K562 (cell line): ENCODE data around the gene ROS1. TPM values are rescaled to one million over a fixed set of nuclear protein-coding genes. Genes with fewer than 3 reads are reported as not detected.

Source experiments
- ATAC-seq: fragments of 200-7000 bp; cut with Tn5 transposase; 3 replicates; pipeline ENCODE4 v1.9.1; 2020; ENCODE audit warnings: moderate library complexity
- BruUV-seq: library from RNA; stranded (reverse); fragments of 400-500 nt; replicated peaks from 2 replicates; lab custom pipeline; 2021; lab: Mats Ljungman, UMichigan
- CTCF ChIA-PET: fragments of 300-600 bp; formaldehyde crosslinking; extraction: SDS; loops from one replicate; lab custom pipeline; 2021; ENCODE audit warnings: low intra/inter-chr PET ratio; lab: Yijun Ruan, JAX
- POLR2A ChIA-PET: fragments of 300-600, 350-650 bp; sonication (Branson Sonifier 250); formaldehyde crosslinking; extraction: SDS; loops from one replicate; lab custom pipeline; 2021; ENCODE audit warnings: antibody characterized with exemption, inconsistent platforms; lab: Yijun Ruan, JAX
- DNase-seq, 4 experiments: peaks; one replicate each; pipeline versions ENCODE4 v3.0.0 to v3.0.0-alpha.2; 2011 to 2018; ENCODE audit warnings: low spot score in 3 of 4, mixed read lengths in 3 of 4; ENCODE audit errors: extremely low read depth in 1 of 4
- FAIRE-seq: peaks from 2 replicates; lab custom pipeline; 2011; peaks lifted over from hg19 to GRCh38; lab: Jason Lieb, UNC
- H2AFZ ChIP-seq: 2 replicates; pipeline ENCODE4 v1.6.0; 2011; ENCODE audit warnings: low read depth, low read length, control low read depth, inconsistent platforms
- H3K27ac ChIP-seq: fragments of 200-600 bp; 3 replicates; pipeline ENCODE4 v1.8.0; 2011; ENCODE audit warnings: low read depth, mild to moderate bottlenecking, control low read depth, inconsistent platforms, low read length, moderate library complexity, mixed read lengths; ENCODE audit errors: extremely low read depth
- H3K27me3 ChIP-seq, 2 experiments: fragments of 300-600 bp in 1 of 2; 2 replicates in 1 of 2; 3 replicates in 1 of 2; pipeline versions ENCODE4 v1.6.0 to v1.8.0; 2011; ENCODE audit warnings: inconsistent platforms in 2 of 2, low read length in 2 of 2, mild to moderate bottlenecking in 1 of 2, mixed read lengths in 1 of 2, moderate library complexity in 1 of 2; ENCODE audit not compliant: control insufficient read depth in 2 of 2, insufficient read depth in 2 of 2
- H3K36me3 ChIP-seq: fragments of 300-600 bp; 3 replicates; pipeline ENCODE4 v1.8.0; 2011; ENCODE audit warnings: mild to moderate bottlenecking, low read length, inconsistent platforms; ENCODE audit not compliant: control insufficient read depth, insufficient read depth
- H3K4me1 ChIP-seq, 2 experiments: fragments of 200-600 bp in 1 of 2; replicated peaks in 1 of 2; 2 replicates in 1 of 2; 3 replicates in 1 of 2; pipeline versions ENCODE4 v1.5.1 to v1.8.0; 2011; ENCODE audit warnings: inconsistent platforms in 2 of 2, low read length in 2 of 2, mild to moderate bottlenecking in 1 of 2, mixed read lengths in 1 of 2, moderate library complexity in 1 of 2; ENCODE audit not compliant: control insufficient read depth in 2 of 2, insufficient read depth in 2 of 2
- H3K4me2 ChIP-seq: 2 replicates; pipeline ENCODE4 v1.6.1; 2011; ENCODE audit warnings: low read length, control low read depth, inconsistent platforms, mixed read lengths; ENCODE audit not compliant: insufficient read depth
- H3K4me3 ChIP-seq: fragments of 200-600 bp; sonication (generic), shearing (Covaris generic); 2 replicates; pipeline ENCODE4 v1.5.1; 2016; ENCODE audit warnings: control low read depth, inconsistent platforms
- H3K79me2 ChIP-seq: fragments of 200-600 bp; 3 replicates; pipeline ENCODE4 v1.8.0; 2011; ENCODE audit warnings: low read length, inconsistent platforms; ENCODE audit not compliant: control insufficient read depth, insufficient read depth
- H3K9ac ChIP-seq, 2 experiments: 2 replicates each; pipeline versions ENCODE4 v1.6.0 to v1.6.1; 2011; ENCODE audit warnings: low read depth in 2 of 2, low read length in 2 of 2, control low read depth in 1 of 2, inconsistent platforms in 1 of 2, mild to moderate bottlenecking in 1 of 2, mixed read lengths in 1 of 2; ENCODE audit not compliant: insufficient read depth in 1 of 2
- H3K9me1 ChIP-seq: one replicate; pipeline ENCODE4 v1.6.0; 2011; ENCODE audit warnings: inconsistent platforms, mild to moderate bottlenecking, low read length, moderate library complexity; ENCODE audit not compliant: control insufficient read depth, insufficient read depth
- H3K9me3 ChIP-seq: replicated peaks from 2 replicates; pipeline ENCODE4 v1.5.1; 2011; ENCODE audit warnings: low read depth, low read length, inconsistent platforms; ENCODE audit not compliant: control insufficient read depth, insufficient read depth
- H4K20me1 ChIP-seq: replicated peaks from 2 replicates; pipeline ENCODE4 v1.6.1; 2011; ENCODE audit warnings: low read length, inconsistent platforms, mixed read lengths; ENCODE audit not compliant: control insufficient read depth, insufficient read depth
- CTCF ChIP-seq, 3 experiments: IDR thresholded peaks in 2 of 3; conservative IDR thresholded peaks in 1 of 3; 2 replicates each; pipeline ENCODE4 v1.5.1; 2011 to 2012; ENCODE audit warnings: low read length in 3 of 3, mild to moderate bottlenecking in 3 of 3, control low read depth in 2 of 3, improper control_type of control experiment in 1 of 3, inconsistent platforms in 1 of 3, low read depth in 1 of 3, mixed read lengths in 1 of 3, moderate library complexity in 1 of 3; ENCODE audit not compliant: insufficient read depth in 2 of 3
- ESRRA ChIP-seq: fragments of 450-650 bp; IDR thresholded peaks from 2 replicates; pipeline ENCODE4 v1.6.1; 2014; ENCODE audit warnings: low read depth, mild to moderate bottlenecking, moderate library complexity, borderline replicate concordance
- ETS2 ChIP-seq: IDR thresholded peaks from 2 replicates; pipeline ENCODE4 v1.6.1; 2016; ENCODE audit warnings: borderline replicate concordance, missing genetic modification characterization, mild to moderate bottlenecking, moderate library complexity, missing compliant biosample characterization; ENCODE audit not compliant: poor library complexity, severe bottlenecking
- EWSR1 ChIP-seq: fragments of 450-650 bp; IDR thresholded peaks from 2 replicates; pipeline ENCODE4 v1.6.1; 2018; ENCODE audit warnings: borderline replicate concordance, mild to moderate bottlenecking, low read depth, moderate library complexity; ENCODE audit not compliant: partially characterized antibody
- HDAC1 ChIP-seq, 2 experiments: fragments of 450-650 bp; IDR thresholded peaks; 2 replicates each; pipeline ENCODE4 v1.6.1; 2016 to 2017; ENCODE audit warnings: inconsistent platforms in 1 of 2, mild to moderate bottlenecking in 1 of 2, moderate library complexity in 1 of 2
- HLTF ChIP-seq: fragments of 450-650 bp; IDR thresholded peaks from 2 replicates; pipeline ENCODE4 v1.6.1; 2016
- MLLT1 ChIP-seq, 2 experiments: fragments of 450-650 bp; IDR thresholded peaks; 2 replicates each; pipeline ENCODE4 v1.6.1; 2016
- RNF219 ChIP-seq: fragments of 250-450 bp; sonication (Bioruptor Pico); IDR thresholded peaks from 2 replicates; pipeline ENCODE4 v1.5.0; 2022; ENCODE audit warnings: mild to moderate bottlenecking
- SMC3 ChIP-seq: conservative IDR thresholded peaks from 2 replicates; pipeline ENCODE4 v1.6.1; 2011; ENCODE audit warnings: low read depth, low read length, improper control_type of control experiment; ENCODE audit not compliant: insufficient read depth
- ZC3H4 ChIP-seq: sonication (generic); formaldehyde crosslinking; IDR thresholded peaks from 2 replicates; pipeline ENCODE4 v1.9.0; 2021; ENCODE audit warnings: missing genetic modification reagents, borderline replicate concordance
- ZNF639 ChIP-seq, 2 experiments: fragments of 200-800 bp in 1 of 2; sonication (Bioruptor generic) in 1 of 2; sonication (generic) in 1 of 2; formaldehyde crosslinking in 1 of 2; IDR thresholded peaks in 1 of 2; conservative IDR thresholded peaks in 1 of 2; 2 replicates each; pipeline versions ENCODE4 v1.5.0 to v1.6.1; 2016 to 2020; ENCODE audit warnings: missing compliant biosample characterization in 1 of 2, missing genetic modification characterization in 1 of 2, missing genetic modification reagents in 1 of 2
- ZNF766 ChIP-seq: fragments of 200-800 bp; sonication (Bioruptor generic); conservative IDR thresholded peaks from 2 replicates; pipeline ENCODE4 v1.6.1; 2016; ENCODE audit warnings: missing genetic modification characterization, missing compliant biosample characterization
- ZNF79 ChIP-seq: fragments of 250-450 bp; sonication (Bioruptor Pico); IDR thresholded peaks from 2 replicates; pipeline ENCODE4 v1.4.0; 2020; ENCODE audit warnings: low read depth, mild to moderate bottlenecking, moderate library complexity
- WGBS: fragments of 100-300 bp; shearing (Covaris generic); methylation state at CpG from one replicate; pipeline ENCODE4 v1.1.6; 2016; ENCODE audit warnings: low coverage, mixed read lengths; ENCODE audit not compliant: insufficient coverage; ENCODE audit errors: missing lambda C conversion rate; 5-methylcytosine and 5-hydroxymethylcytosine counted together
- in situ Hi-C: fragments of 300-500 bp; cut with MboI; formaldehyde crosslinking; loops from 4 replicates; pipeline ENCODE4 v1.15.0; 2018; ENCODE audit warnings: inconsistent platforms, mixed read lengths
- intact Hi-C: fragments of 100-400 bp; cut with micrococcal nuclease; formaldehyde crosslinking; loops from 2 replicates; pipeline ENCODE4 v1.14.2; 2022
- polyA plus RNA-seq, 8 experiments: library from polyadenylated mRNA; depleted of rRNA in 4 of 8; stranded (reverse) in 5 of 8; unstranded in 3 of 8; fragments of >200 nt; fragmentation: Nextera tagmentation in 2 of 8; fragmentation: Illumina TruSeq in 1 of 8; extraction: Ambion mirVana in 2 of 8; extraction: Trizol in 1 of 8; gene quantifications; 2 replicates each; pipeline versions ENCODE4 v1.2.1 to v1.2.3, GENCODE V29; 2011 to 2014; ENCODE audit warnings: inconsistent platforms in 1 of 8, missing spikeins in 1 of 8
- total RNA-seq, 7 experiments: library from RNA; depleted of rRNA in 6 of 7; stranded (reverse); fragments of >200 nt in 6 of 7; fragmentation: Illumina TruSeq in 2 of 7; extraction: Trizol in 2 of 7; gene quantifications; 2 replicates each; pipeline versions ENCODE4 v1.2.1 to v1.2.3, GENCODE V29; 2011 to 2021; ENCODE audit warnings: low replicate concordance in 1 of 7

ROS1 gene
- total and polyA plus RNA-seq, 9 of the 15 experiments (the other 6 are each of a cell fraction or from before 2014, with no cell fraction given), result under 0.01 to 0.16 (median 0.04) TPM; not detected in 6

- TF ChIP-seq RNF219 (CRISPR knock-in tag) (no peak), SMC3 (no peak), ZNF766 (CRISPR knock-in tag) (no peak)
These were observed 150.5 kb downstream of the ROS1 start (continued) for GRCh38 chr6:117275205-117275604.

- Histone ChIP-seq H3K79me2 (no peaks in the 10 kb centered on the region), H3K36me3 (no peaks in the 10 kb centered on the region), H3K9me1 (no peaks in the 10 kb centered on the region), H3K4me2 (no peak overlapping the region), H4K20me1 (no peaks in the 10 kb centered on the region), H3K9ac (no peak overlapping the region), H2AFZ (no peak overlapping the region), H3K27ac (no peak overlapping the region), H3K4me1 (peaks cover 0 to 9% of the 10 kb centered on the region in 2 experiments; a peak in 1 of 5 replicates), H3K9me3 (no peaks in the 10 kb centered on the region), H3K27me3 (peaks cover 0 to 19% of the 10 kb centered on the region in 2 experiments; a peak in 3 of 5 replicates), H3K4me3 (no peak overlapping the region)
- intact Hi-C loops, result no loop called here
- POLR2A ChIA-PET, result interaction anchor here (0.6 kb wide), 1 partner anchor 29 kb away, joined by 3 read pairs; no protein-coding TSS in a partner anchor
- no TSS peak for BruUV-seq
- FAIRE-seq (no peak), ATAC-seq (no peak), DNase-seq (no peak)
- CTCF ChIA-PET, result no interaction called here
- WGBS, result 0% methylated on average over 1 of the region's 1 CpG
- in situ Hi-C loops, result no loop called here
- no peak for TF ChIP-seq ETS2
- TF ChIP-seq CTCF (IDR thresholded peaks at IDR 0.05 in 2 of 3, conservative IDR thresholded peaks at IDR 0.05 in 1 of 3; ENCODE audit: insufficient read depth in 2 of 3, low read depth in 1 of 3, low read length in 3 of 3), result no peak
- TF ChIP-seq MLLT1 (IDR thresholded peaks at IDR 0.05), result no peak
- TF ChIP-seq EWSR1, result no peak
- TF ChIP-seq HDAC1 (IDR thresholded peaks at IDR 0.05), result no peak
- TF ChIP-seq ZNF639 (CRISPR knock-in tag; conservative IDR thresholded peaks at IDR 0.05 in 1 of 2, IDR thresholded peaks at IDR 0.05 in 1 of 2), result no peak
- no peak for TF ChIP-seq HLTF
- TF ChIP-seq ZC3H4 (CRISPR knock-in tag), result no peak
- TF ChIP-seq ZNF79 (CRISPR knock-in tag), result no peak
- TF ChIP-seq ESRRA, result no peak
These were observed 152.9 kb downstream of the ROS1 start for GRCh38 chr6:117272891-117273290.
